Endodermal cell (in vitro differentiated cells): Measurements from ENCODE around the gene IL7R. TPM values are rescaled to one million over a fixed set of nuclear protein-coding genes. Genes with fewer than 3 reads are reported as not detected.
A peak's percentile ranks its signal among the peaks of the same experiment; 100 is the strongest.

Source experiments
- DNase-seq: peaks from one replicate; pipeline ENCODE4 v3.0.0-alpha.2; 2017
- H3K27ac ChIP-seq: 2 replicates; pipeline ENCODE4 v1.5.1; 2013; ENCODE audit warnings: mild to moderate bottlenecking, low read depth, low read length, moderate library complexity
- H3K27me3 ChIP-seq: 2 replicates; pipeline ENCODE4 v1.6.1; 2013; ENCODE audit warnings: mild to moderate bottlenecking, low read length, moderate library complexity; ENCODE audit not compliant: insufficient read depth, control insufficient read depth, poor library complexity, severe bottlenecking
- H3K36me3 ChIP-seq: 2 replicates; pipeline ENCODE4 v1.7.0; 2013; ENCODE audit warnings: mild to moderate bottlenecking, low read length, moderate library complexity; ENCODE audit not compliant: control insufficient read depth, insufficient read depth
- H3K4me1 ChIP-seq: one replicate; pipeline ENCODE4 v1.7.0; 2013; ENCODE audit warnings: low read length; ENCODE audit not compliant: control insufficient read depth, insufficient read depth
- H3K4me3 ChIP-seq: 2 replicates; pipeline ENCODE4 v1.5.1; 2013; ENCODE audit warnings: mild to moderate bottlenecking, low read length, moderate library complexity
- H3K9ac ChIP-seq: 2 replicates; pipeline ENCODE4 v1.6.1; 2013; ENCODE audit warnings: mild to moderate bottlenecking, low read length, moderate library complexity; ENCODE audit not compliant: poor library complexity, severe bottlenecking; ENCODE audit errors: extremely low read depth
- H3K9me3 ChIP-seq: 2 replicates; pipeline ENCODE4 v1.6.1; 2013; ENCODE audit warnings: mild to moderate bottlenecking, low read length, moderate library complexity; ENCODE audit not compliant: control insufficient read depth
- H3K27ac Mint-ChIP-seq: 2 replicates; pipeline ENCODE4 v1.8.0; 2020; ENCODE audit warnings: mixed read lengths
- H3K27me3 Mint-ChIP-seq: 2 replicates; pipeline ENCODE4 v1.8.0; 2021; ENCODE audit warnings: mild to moderate bottlenecking, mixed read lengths; ENCODE audit not compliant: insufficient read depth
- H3K36me3 Mint-ChIP-seq: 2 replicates; pipeline ENCODE4 v1.8.0; 2020; ENCODE audit warnings: low read depth, mixed read lengths
- H3K4me1 Mint-ChIP-seq: 2 replicates; pipeline ENCODE4 v1.8.0; 2020; ENCODE audit warnings: mixed read lengths
- H3K4me3 Mint-ChIP-seq: 2 replicates; pipeline ENCODE4 v1.8.0; 2020; ENCODE audit warnings: mild to moderate bottlenecking, moderate library complexity, mixed read lengths
- H3K9me3 Mint-ChIP-seq: 2 replicates; pipeline ENCODE4 v1.8.0; 2020; ENCODE audit warnings: mild to moderate bottlenecking, mixed read lengths
- CTCF ChIP-seq: fragments of 200-600 bp; sonication (generic); conservative IDR thresholded peaks from 2 replicates; pipeline ENCODE4 v1.5.0; 2021; ENCODE audit warnings: antibody characterized with exemption, mild to moderate bottlenecking
- WGBS, 2 experiments: methylation state at CpG; one replicate each; pipeline versions ENCODE4 v1.1.5 to v1.1.7; 2013; ENCODE audit warnings: missing lambda C conversion rate in 2 of 2, mixed read lengths in 1 of 2; ENCODE audit not compliant: insufficient coverage in 1 of 2, insufficient read length in 1 of 2; 5-methylcytosine and 5-hydroxymethylcytosine counted together
- total RNA-seq, 2 donors: library from RNA; stranded (reverse); fragmentation: NEBNext Ultra II Directional in 1 of 2; extraction: Animal tissue kit (Norgen Biotek cat#: 25700) in 1 of 2; gene quantifications; 2 replicates in 1 of 2; 3 replicates in 1 of 2; pipeline ENCODE4 v1.2.1, GENCODE V29; 2021

IL7R gene
- total RNA-seq, 2 donors from 2014 or later, result 0.69 to 0.79 TPM

- Mint-ChIP-seq H3K27ac (no peak overlapping the region), H3K36me3 (no peaks in the 10 kb centered on the region), H3K4me3 (no peak overlapping the region), H3K9me3 (peaks cover 4% of the 10 kb centered on the region), H3K4me1 (peaks cover 7% of the 10 kb centered on the region), H3K27me3 (peaks cover 86% of the 10 kb centered on the region)
- Histone ChIP-seq H3K27me3 (peaks cover 62% of the 10 kb centered on the region), H3K27ac (no peak overlapping the region), H3K4me1 (no peaks in the 10 kb centered on the region), H3K9ac (no peak overlapping the region), H3K36me3 (no peaks in the 10 kb centered on the region), H3K9me3 (no peaks in the 10 kb centered on the region), H3K4me3 (no peak overlapping the region)
- WGBS, 2 experiments, result 77 to 79% methylated on average over 6 to 10 of the region's 10 CpGs
- no peak for DNase-seq
- no peak for TF ChIP-seq CTCF
These were observed 67.6 kb downstream of the IL7R start for GRCh38 chr5:35924122-35924949.

GRCh38 chr5:35924950-35925722, 68.4 kb downstream of the IL7R start:
- H3K27ac Mint-ChIP-seq, result no peak overlapping the region
- no peaks in the 10 kb centered on the region for H3K9me3 Mint-ChIP-seq
- no peaks in the 10 kb centered on the region for H3K9me3 ChIP-seq
- peaks cover 80% of the 10 kb centered on the region for H3K27me3 Mint-ChIP-seq
- H3K4me1 ChIP-seq, result no peaks in the 10 kb centered on the region
- H3K27me3 ChIP-seq, result peaks cover 62% of the 10 kb centered on the region
- no peak overlapping the region for H3K27ac ChIP-seq
- no peak overlapping the region for H3K4me3 ChIP-seq
- H3K4me1 Mint-ChIP-seq, result peaks cover 7% of the 10 kb centered on the region
- no peak overlapping the region for H3K4me3 Mint-ChIP-seq
- TF ChIP-seq CTCF, result peak; percentile 77
- H3K36me3 ChIP-seq, result no peaks in the 10 kb centered on the region
- 26 to 28% methylated on average over 18 to 21 of the region's 21 CpGs for WGBS, 2 experiments
- H3K36me3 Mint-ChIP-seq, result no peaks in the 10 kb centered on the region
- DNase-seq, result peak; percentile 90
- H3K9ac ChIP-seq, result no peak overlapping the region

- Histone ChIP-seq H3K9me3 (no peaks in the 10 kb centered on the region), H3K36me3 (no peaks in the 10 kb centered on the region), H3K27me3 (peaks cover 73% of the 10 kb centered on the region), H3K9ac (no peak overlapping the region), H3K4me1 (no peaks in the 10 kb centered on the region), H3K27ac (no peak overlapping the region), H3K4me3 (no peak overlapping the region)
- no peaks in the 10 kb centered on the region for H3K9me3 Mint-ChIP-seq
- H3K36me3 Mint-ChIP-seq, result no peaks in the 10 kb centered on the region
- no peak overlapping the region for H3K27ac Mint-ChIP-seq
- H3K4me3 Mint-ChIP-seq, result no peak overlapping the region
- H3K27me3 Mint-ChIP-seq, result peaks cover 76% of the 10 kb centered on the region
- TF ChIP-seq CTCF, result peak; percentile 89
- H3K4me1 Mint-ChIP-seq, result peaks cover 7% of the 10 kb centered on the region
- peak; percentile 87 for DNase-seq
- WGBS, 2 experiments, result 57 to 60% methylated on average over 10 to 13 of the region's 13 CpGs
These were observed 69.8 kb downstream of the IL7R start for GRCh38 chr5:35926389-35927051.
